ENCODE measurements around the gene RALGPS1.

RALGPS1 gene

DNA sequence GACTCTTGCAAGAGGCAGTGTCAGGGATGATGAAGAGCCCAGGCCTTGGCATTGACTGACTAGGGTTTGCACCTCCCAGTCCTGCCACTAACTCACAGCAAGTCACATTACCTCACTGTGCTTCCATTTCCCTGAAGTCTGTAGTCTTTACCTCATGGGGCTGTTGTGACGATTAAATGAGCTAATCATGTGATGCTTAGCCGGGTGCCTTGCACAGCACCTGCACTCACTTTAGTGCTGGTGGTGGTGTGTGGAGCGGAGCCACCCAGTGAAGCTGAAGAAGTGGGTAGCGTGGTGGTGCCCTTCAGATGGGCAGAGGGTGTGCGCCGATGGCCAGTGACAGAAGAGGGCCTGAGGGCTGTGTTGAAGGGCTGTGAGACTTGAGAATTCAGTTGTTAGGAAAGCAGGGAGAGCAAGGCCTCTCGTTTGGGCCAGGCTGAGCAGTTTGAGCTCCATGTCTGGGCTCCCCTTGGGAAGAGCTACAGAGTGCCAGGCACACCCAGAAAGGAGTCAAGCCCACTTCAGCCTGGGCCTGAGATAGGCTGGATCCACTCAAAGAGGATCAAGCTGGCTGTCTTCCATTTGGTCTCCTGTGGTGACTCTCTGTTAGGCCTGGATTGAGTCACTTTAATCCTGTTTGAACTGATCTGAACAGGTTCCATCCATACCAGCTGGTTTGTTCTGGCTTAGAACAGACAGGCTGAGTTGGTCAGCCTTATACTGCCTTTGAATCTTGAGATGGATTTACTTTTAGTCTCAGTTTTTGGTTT lies 42.5 kb downstream of the RALGPS1 start:
- peak; percentile 84 for DNase-seq

DNA sequence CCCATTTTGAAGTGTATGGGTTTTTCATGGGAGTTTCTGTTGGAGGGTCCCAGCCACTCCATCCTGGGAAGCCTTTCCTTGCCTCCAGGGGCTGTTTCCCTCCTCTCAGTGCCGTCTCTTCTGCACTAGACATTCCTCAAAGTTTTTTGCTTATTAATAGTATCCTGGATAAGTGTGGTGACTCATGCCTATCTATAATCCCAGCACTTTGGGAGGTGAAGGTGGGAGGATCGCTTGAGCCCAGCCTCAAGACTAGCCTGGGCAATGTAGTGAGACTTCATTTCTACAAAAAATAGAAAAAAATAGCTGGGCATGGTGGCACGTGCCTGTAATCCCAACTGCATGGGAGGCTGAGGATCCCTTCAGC lies 43.1 kb downstream of the RALGPS1 start:
- DNase-seq: peak; percentile 82

DNA sequence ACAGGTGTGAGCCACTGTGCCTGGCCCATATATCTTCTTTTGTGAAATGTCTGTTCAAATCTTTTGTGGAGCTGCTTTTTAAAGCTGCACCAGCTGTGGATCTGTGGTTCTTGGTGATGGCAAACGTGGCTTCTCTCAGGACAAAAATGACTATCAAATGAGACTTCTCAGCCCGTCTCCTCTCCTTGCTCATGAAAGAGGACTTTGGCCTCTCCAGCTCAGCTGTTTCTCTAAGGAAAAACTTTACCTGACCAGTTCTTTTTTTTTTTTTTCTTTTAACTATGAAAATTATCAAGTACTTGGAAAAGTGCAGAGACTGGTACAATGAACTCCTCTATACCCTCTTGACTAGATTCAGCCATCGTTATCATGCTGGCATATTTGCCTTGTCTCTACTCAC lies 44.8 kb downstream of the RALGPS1 start:
- no peak for DNase-seq

DNA sequence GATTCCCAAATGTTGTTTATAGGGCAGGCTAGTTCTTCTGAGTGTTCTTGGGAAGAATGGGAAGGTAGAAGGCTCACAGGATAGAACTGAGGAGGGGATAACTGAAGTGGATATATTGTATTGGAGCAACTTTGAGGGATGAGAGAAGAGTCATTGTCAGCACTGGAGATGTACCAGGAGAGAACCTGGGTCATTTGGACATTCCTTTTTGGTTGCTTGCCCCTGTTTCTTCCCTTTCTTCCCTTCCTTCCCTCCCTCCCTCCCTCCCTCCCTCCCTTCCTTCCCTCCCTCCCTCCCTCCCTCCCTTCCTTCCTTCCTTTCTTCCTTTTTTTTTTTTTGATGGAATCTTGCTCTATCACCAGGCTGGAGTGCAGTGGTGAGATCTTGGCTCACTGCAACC lies 45.3 kb downstream of the RALGPS1 start:
- no peak for DNase-seq

DNA sequence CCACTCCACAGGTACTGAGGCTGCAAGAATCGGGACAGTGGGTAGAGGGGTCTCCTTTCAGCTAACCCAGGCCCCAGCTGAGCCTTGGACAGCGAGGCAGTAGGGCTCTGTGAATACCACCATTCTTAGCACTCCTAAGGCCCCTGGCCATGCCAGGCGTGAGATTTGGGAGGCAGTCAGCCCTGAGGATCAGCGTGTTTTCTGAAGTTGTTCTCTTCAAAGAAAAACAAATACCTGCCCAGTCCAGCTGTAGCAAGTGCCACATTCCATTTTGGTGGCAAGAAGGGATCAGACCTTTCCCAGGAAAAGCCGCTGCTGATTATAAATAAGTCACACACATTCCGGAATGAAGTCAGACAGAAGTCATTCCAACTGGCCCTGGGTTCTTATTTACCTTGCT lies 47.8 kb downstream of the RALGPS1 start:
- no peak for DNase-seq

DNA sequence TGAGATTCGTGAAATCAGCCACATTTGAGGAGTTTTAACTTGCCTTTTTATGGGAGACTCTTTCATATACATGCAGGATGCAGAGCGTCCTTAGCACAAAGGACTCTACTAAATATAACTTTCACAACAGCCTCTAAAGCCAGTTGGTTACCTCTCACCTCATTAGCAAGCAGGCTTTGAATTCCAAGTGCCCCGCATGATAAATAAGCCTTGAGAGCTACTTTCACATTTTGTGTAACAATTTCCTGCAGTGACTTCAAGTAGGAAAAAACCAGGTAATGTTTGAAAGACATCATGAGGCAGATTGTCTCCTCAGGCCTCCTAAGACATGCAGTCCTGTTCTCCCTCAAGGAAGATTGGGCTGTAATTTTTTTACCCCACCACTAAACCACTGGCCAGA lies 50.5 kb downstream of the RALGPS1 start:
- no peak for DNase-seq

DNA sequence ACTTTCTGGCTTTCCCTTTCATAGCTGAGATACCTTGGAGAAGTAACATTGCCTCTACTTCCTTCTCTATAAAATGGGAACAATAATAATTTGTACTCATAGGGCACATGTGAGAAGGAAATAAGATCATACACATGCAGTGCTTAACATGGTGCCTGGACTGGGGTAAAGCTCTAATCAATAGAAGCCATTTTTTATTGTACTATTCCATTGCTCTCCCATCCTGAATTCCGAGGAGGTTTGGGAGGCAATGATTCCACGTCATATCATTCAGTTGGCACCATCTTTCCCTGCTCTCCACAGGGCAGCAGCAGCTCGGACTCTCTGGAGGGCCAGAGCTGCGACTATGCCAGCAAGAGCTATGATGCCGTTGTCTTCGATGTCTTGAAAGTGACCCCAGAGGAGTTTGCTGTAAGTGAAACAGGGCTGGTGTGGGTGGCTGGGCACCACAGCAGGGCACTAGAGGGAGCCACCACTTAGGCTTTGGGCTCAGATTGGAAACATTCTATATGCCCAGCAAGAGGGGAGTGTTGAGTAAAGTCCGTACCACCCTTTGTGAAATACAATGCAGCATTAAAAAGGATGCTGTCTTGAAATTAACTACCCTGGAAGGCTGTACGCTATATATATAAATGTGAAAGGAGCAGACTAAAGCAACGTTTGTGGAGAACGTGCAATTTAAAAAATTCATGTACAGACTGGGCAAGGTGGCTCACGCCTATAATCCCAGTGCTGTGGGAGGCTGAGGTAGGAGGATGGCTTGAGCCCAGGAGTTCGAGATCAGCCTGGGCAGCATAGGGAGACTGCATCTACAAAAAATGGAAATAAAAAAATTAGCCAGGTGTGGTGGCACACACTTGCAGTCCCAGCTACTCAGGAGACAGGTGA lies 51.2 kb downstream of the RALGPS1 start:
- peak; percentile 54 for DNase-seq

DNA sequence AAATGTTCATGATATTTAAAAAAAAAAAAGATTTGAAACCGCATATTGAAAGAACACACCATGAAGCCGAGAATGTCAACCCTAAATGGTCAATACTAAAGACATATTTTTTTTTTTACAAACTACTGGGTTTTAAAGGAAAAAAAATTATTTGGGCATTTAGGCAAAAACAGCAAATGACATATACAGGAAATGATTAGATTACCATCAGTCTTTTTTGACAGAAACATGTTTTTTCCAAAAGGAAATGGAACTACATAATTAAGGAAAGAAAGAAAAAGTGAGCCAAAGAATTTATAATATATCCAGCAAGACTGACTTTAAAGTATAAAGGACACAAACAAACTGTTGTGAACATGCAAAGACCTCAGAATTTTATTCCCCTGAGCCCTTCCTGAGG lies 56.7 kb downstream of the RALGPS1 start:
- DNase-seq: no peak

DNA sequence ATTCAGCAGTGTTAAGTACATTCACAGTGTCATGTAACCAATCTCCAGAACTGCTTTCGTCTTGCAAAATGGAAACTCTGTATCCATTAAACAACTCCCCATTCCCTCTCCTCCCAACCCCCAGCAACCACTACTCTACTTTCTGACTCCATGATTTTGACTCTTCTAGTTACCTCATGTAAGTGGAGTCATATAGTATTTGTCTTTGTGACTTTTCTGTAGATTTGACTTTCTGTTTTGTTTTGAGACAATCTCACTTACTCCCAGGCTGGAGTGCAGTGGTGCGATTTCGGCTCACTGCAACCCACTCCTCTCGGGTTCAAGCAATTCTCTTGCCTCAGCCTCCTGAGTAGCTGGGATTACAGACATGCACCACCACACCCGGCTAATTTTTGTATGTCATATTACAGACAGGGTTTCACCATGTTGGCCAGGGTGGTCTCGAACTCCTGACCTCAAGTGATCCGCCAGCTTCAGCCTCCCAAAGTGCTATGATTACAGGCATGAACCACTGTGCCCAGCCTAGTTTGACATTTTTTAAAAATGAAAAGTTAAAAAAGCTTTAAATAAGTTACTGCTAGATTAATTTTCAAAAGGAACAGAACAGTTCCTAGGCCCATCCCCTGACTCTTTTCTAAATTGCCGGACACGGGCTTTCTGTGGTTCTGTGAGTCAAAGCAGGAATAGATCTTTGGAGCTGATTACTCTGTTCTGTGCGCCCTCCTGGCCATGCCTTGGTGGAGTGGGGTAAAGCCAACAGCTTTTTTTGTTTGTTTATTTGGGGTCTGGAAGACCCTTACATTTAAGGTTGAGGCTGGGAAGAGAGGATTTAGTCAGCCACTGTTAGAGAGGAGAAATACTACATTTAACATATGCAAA lies 59.3 kb downstream of the RALGPS1 start:
- no peak for DNase-seq

DNA sequence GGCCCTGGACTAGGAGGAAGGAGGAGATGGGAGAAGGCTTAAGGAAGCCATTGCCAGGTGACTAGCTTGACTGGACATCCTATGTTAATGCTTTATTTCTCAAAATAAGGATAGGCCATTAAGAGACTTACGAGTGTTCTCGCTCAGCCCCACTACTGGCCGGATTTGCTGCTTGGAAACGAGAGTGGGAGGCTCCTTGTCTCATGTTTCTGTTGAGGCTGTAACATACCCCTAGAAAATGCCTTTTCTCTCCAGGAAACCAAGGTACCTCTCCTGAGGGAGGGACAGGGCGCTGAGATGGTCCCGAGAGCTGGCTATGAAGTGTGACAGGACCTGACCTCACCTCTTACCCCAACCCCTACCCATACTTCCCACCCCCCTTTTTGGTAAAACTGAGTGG lies 60.0 kb downstream of the RALGPS1 start:
- no peak for DNase-seq

DNA sequence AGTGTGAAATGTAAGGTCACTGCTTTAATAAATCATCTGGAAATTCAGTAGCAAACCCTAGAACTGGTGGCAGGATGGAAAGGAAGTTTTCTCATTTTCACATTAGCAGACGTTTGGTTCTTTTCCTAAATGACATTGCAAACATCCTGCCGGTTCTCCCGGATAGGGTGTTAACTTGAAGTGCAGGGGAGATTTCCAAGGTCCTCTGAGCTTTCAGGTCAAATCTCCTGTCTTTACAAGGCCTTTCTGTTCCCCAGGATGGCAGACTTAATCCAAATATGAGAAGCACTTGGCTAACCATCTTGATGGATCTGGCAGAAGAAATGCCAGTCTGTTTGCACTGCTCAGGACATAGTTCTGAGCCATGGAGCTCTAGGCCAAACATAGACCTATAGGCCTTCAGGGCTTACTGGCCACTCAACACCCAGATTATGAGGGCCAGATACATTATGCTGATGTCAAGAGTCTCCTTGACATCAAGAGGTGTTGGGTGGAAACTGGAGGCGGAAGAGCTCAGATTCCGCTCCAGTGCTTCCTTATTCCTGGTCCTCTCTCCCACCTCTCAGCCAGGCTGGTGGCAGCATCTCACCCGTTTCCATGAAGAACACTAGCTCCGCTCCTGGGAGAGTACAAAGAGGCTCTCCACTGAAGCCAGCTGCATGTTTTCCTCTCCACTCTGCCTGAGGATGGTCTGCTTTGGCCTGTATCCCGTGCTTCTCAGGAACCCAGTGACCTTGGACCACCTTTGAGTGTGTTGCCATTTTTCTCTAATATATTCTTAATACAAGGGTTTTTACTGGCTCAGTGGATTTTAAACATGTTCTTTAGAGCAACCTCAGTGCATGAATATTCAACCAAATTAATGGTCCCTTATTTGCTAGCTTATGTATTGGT lies 61.0 kb downstream of the RALGPS1 start:
- no peak for DNase-seq

DNA sequence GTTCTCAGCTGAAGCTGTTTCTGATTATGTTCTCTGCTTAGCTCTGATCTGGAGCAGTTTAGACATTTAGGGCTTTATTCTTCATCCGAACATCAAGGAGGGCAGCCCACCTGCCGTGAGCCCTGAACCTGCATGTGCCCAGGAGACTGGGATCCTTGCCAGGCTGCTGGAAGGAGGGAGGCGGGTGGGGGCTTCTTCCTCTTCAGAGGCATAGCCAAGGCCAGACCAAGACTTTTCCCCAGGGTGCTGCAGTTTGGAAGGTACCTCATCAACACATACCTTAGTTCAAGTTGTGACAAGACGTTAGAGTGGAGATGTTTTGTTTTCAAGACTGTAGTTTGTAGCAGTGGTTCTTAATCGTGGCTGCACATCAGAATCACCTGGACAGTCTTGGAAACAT lies 64.9 kb downstream of the RALGPS1 start:
- DNase-seq: no peak

DNA sequence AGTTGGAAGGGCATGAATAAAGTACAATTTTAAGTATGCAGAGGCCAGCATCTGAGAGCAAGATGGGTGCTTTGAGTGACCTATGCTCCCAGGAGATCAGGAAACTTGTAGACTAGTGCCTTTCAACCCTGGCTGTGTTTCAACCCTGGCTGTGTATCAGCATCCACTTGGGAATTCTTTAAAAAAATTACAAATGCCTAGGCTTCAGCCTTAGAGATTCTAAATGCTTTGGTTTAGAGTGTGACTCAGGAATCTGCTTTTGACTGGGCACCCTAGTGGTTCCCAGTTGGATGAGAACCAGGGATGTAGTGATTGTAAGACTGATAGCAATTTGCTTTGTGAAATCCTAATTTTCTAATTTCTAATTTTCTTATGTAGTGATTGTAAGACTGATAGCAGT lies 65.6 kb downstream of the RALGPS1 start:
- DNase-seq: peak; percentile 17

DNA sequence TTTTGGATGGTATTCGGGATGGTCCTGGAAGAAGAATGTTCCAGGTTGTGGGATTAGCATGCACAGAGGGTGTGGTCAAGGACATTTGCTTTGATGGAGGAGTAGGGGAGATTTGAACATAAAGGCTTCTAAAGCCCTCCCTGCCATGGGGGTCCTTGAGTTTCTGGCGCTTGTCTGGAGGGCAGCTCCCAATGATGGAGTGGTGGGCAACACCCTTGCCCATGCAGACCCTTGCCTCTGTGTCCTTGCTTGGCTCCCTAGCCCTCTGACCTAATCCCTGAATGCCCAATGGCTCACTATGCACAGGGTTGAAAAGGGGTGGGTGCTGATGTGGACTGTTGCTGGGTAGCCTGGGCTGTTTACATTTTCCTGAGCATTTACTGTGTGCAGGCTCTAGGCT lies 66.6 kb downstream of the RALGPS1 start:
- no peak for DNase-seq

DNA sequence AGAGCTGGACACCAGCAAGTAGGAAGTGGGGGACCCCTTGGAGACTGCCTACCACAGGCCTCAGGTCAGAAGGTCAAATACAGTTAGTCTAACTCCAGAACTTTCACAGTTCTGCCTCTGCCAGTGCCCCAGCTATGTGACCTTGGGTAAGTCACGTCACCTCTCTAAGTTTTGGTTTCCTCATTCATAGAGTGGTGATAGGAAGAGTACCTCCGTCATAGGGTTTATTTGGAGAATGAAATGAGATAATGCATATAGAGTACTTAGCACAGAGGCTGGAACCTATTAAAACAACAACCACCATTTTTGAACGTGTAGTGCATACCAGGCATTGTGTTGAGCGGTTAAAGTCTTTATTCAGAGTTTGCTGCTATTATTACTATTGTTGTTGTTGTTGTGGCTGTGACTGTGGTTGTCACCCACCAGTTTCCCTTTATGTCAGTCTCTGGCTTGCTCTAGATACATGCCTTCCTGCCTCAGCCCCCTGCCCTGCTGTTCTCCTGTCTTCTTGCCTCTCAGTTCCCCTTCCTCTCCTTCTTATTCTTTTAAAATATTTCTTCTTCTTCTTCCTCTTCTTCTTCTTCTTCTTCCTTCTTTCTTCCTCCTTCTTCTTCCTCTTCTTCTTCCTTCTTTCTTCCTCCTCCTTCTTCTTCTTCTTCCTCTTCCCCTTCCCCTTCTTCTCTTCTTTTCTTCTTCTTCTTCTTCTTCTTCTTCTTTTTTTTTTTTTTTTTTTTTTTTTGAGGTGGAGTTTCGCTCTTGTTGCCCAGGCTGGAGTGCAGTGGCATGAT lies 67.8 kb downstream of the RALGPS1 start:
- DNase-seq: no peak

DNA sequence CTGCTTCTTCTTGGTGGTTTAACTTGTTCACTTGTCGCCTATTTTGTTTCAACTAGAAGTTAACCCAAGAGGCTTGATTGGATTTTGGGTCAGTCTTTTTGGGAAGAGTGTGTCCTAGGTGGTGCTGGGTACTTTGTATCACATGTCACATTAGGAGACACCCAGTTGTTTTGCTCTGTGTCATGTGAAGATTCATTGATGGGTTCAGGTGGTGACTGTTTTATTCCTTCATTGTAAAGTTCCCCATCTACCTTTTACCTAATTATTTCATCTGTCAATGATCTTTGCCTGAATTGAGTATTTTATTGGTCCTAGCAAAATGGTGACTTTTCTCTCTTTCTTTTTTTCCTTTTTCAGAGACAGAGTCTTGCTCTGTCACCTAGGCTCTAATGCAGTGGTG lies 69.2 kb downstream of the RALGPS1 start:
- no peak for DNase-seq

DNA sequence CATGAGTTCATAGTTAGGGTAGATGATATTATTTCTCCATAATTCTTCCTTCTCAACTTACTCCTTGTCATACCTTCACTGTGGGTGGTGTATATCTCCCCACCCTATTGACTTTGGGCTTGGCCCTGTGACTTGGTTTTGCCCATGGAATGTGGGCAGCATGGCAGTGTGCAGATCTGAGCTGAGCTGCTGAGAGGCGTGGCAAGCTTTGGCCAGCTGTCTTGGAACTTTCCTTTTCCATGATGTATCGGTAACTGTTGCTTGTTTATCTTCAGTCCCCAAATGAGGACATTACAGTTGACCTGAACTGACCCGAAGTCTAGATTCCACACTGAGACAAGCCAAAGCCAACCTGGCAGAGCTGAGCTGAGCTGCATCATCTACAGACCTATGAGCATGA lies 70.4 kb downstream of the RALGPS1 start:
- no peak for DNase-seq

DNA sequence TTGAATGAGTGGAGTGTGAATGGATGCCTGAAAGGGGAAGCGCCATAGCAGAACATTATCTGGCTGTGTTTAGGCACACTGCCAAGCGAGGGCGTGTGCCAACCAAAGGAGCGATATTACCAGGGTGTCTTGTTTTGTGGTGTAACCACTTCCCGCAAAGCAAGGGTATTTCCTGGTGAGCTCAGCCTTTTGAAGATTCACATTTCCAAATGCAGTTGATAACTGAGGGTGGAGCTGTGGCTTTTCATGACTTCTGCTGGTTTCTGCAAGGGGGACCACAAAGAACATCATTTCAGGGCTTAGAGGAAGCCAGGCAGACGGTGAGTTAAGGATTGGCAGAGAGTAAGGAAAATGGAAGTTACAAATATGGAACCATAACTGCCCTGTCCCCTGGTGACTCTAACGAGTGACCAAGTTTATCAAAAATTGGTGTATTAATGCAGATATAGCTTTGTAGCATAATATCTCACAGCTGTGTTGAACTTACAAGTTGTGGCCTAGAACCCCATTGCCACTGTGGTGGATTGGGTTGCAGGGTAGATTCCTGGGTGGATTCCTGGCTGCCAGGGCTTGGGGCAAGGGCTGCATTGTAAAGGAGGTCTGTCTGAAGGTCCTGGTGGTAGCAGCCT lies 71.4 kb downstream of the RALGPS1 start:
- DNase-seq: peak; percentile 52

DNA sequence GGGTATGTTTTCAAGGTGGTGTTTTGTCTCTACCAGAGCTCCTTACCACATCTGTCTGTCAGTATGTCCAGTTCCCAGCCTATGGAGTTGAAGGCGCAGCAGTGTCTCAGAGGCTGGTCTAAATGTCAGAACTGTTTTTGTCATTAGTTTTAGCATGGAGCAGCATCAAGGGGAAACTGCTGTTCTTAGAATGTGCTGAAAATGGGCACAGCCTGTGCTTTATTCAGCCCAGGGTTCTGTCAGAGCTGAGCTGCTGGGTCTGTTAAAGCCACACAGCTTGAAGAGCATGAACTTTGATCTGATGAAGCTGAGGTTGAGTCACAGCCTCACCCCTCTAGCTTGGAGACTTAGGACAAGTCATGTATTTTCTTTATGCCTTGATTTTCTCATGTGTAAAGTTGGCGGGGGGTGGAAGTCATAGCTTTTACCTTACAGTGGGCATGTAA lies 71.9 kb downstream of the RALGPS1 start:
- no peak for DNase-seq

DNA sequence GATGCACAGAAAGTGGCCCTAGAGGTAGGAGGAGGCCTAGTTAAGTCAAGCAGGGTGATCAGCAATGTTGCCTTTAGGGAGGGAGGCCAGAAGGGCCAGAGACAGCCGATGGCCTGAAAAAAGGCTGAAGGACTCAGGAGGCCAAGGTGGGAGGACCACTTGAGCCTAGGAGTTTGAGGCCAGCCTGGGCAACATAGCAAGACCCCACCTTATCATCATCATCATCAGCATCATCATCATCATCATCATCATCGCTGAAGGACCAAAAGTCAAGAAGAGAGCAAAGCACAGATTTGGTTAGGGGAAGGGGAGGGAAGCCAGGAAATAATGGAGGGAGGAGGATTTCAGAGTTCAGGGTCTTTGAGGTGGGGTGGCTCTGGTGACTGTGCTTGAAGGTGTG lies 74.3 kb downstream of the RALGPS1 start:
- DNase-seq: no peak

All from fibroblast of upper back skin (primary cell).